Muscle of back (tissue), 11 donors: ENCODE data around the gene MYRFL. TPM values are rescaled to one million over a fixed set of nuclear protein-coding genes. Genes with fewer than 3 reads are reported as not detected.

ENCODE experiments used
- DNase-seq, 3 donors: peaks; one replicate each; pipeline versions ENCODE4 v3.0.0 to v3.0.0-alpha.2; 2013
- polyA plus RNA-seq, 10 donors: library from polyadenylated mRNA; unstranded; fragments of 120-200 nt; gene quantifications; one replicate each; pipeline ENCODE4 v1.2.1, GENCODE V29; 2013; ENCODE audit not compliant: insufficient read length in 10 of 10

The MYRFL gene
- polyA plus RNA-seq, 10 donors: 0.15 to 0.69 (median 0.35) TPM

DNA sequence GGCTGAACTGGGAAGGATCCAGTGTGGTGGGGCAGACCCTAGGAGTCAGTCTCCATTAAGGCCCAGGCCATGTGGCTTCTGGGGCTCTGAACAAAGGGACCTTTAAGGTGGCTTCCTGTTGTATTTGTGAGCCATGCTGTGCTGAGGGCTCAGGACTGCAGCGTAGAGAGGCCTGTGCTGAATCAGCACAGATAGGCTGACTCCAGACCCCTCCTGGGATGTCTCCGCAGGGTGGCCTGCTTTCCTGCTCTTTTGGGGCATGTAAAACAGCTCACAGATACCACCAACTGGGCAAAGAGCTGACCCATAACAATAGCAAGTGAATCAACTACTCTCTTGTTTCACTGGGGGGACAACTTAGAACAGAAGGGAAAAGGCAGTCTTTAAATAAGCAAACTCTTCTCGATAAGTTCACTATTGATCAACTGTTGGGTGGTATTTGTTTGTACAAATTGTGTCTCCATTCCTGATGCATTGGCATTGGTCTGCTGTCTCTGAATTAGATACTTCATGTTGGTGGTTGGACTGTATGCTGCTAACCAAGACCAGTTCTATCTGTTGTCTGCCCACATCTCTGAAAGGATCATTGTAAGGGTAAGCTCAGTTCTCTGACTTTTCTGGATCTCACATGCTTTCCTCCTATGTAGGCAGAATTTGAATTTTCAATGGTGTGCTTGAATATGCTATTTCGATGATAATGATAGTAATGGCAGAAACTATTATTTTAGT, 71.8 kb downstream of the MYRFL start:
- DNase-seq: no peak

DNA sequence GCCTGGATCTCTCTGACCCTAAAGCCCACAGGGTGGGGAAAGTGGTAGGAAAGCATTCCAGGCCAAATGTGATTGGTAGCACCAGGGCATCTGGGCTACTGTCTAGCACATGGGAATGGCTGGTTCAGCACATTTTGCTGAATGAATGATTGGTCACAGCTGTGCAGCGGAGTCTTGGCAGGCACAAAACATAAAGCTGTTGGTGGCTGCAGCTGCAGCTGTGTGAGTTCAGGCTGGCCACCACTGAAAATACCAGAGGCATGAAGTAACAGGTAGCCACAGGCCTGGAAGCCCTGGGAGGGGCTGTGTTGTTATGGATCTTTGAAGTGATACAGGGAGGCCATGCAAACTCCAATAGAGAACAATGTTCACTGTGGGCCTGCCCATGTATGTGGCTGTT, 72.7 kb downstream of the MYRFL start:
- peak; percentile 83 to 91 (median 91) for DNase-seq

GRCh38 chr12:69898236-69898635, 73.2 kb downstream of the MYRFL start:
- DNase-seq: peak in 1 of 3 donors; percentile 55

GRCh38 chr12:69900720-69901131, 75.7 kb downstream of the MYRFL start:
- DNase-seq: peak; percentile 85 to 95 (median 91)

DNA sequence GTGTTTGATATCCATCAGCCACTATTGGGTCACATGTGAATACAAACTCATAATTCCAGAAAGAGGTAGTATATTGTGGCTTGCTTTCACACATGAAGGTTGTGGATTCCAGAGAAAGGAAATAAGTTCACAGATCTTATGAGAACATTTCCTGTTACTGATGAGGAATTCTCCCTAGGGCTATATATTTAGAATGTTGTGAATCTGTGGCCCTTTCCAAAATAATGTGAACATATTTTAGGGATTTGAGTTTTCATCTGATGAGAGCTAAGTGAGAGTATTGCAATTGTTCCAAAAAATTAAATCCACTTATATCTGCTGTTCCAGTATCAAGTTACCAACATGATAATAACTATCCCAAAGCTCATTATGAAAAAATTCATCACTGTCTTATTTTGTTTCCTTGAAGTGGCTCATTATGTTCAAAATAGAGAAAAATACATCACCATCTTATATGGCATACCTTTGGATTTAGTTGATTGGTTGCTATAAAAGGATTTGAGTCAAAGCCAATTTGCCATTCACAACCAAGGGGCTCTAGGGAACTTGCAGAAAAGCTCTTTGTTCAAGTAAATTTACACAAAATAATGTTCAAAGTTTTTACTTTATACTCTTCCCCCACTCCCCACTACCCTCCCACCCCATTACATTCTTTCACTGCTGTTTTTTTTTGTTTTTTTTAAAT, 76.3 kb downstream of the MYRFL start:
- peak in 2 of 3 donors; percentile 61 to 74 for DNase-seq

- no peak for DNase-seq
Measured at GRCh38 chr12:69903548-69903947, 78.5 kb downstream of the MYRFL start.

- DNase-seq: peak in 2 of 3 donors; percentile 66 to 86
Measured at GRCh38 chr12:69904777-69905176, 79.8 kb downstream of the MYRFL start.

GRCh38 chr12:69905801-69906200, 80.8 kb downstream of the MYRFL start:
- no peak for DNase-seq

GRCh38 chr12:69906411-69907216, 81.6 kb downstream of the MYRFL start:
- DNase-seq: peak in 1 of 3 donors; percentile 43

DNA sequence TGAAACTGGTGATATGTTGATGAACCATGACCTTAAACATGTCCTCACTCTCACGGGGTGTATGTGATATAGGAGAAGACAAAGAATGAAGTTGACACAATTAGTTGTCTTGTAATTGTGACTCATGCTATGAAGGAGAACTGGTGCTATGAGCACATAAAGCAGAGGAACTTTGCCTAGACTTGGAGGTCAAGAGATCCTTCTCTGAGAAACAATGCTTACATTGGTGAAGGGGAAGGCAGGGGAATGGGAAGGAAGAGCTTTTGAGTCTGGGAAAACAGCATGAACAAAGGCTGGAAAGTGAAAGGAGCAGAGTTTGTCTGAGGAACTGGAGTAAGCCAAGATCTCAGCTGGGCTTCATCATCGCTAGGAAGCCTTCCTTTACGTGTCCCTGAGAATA, 83.2 kb downstream of the MYRFL start:
- DNase-seq: no peak

DNA sequence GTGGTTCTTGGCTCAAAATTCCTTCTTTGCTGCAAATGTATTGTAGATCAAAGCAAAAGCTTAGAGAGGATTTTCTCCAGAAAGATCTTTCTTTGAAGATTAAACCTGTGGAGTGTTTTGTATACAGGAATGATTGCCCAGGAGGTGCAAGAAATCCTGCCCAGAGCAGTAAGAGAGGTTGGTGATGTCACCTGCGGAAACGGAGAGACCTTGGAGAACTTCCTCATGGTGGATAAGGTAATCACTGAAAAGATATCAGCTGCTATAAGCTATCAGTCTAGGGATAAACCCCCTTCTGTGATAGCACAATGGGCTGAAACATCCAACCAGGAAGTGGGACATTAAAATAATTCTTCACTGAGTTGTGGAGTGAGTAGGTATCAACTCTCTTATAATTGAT, 85.7 kb downstream of the MYRFL start:
- no peak for DNase-seq

DNA sequence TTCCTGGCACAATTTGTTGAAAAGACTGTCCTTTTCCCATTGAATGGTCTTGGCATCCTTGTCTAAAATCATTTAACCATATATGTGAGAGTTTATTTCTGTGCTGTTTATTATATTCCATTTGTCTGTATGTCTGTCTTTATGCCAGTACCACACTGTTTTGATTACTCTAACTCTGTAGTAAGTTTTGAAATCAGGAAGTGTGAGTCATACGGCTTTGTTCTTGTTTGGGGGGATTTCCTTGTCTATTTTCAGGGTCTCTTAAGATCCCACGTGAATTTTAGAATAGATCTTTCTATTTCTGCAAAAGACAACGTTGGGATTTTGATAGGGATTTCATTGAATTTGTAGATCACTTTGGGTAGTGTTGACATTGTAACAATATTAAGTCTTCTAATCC, 88.5 kb downstream of the MYRFL start:
- no peak for DNase-seq

DNA sequence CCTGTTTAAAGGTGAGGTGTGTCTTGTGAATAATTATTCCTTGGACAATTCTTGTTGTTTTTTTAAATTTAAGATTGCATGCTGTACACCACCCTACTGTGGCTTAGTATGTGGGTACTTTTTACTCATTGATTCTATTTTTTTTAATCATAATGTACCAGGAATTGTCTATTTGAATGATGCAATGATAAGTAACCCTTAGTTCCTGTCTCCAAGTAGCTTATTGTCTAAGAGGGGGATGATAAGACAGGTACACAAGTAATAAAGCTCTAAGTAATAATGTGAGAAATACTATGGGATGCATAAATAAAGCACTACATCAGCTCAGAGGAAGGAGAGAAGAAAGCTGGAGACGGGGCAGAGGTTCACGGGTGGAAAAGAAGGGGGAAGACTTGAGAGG, 90.9 kb downstream of the MYRFL start:
- no peak for DNase-seq

GRCh38 chr12:69916544-69917235, 91.7 kb downstream of the MYRFL start:
- peak in 2 of 3 donors; percentile 75 to 84 for DNase-seq

GRCh38 chr12:69918287-69918686, 93.3 kb downstream of the MYRFL start:
- no peak for DNase-seq

GRCh38 chr12:69919495-69919894, 94.5 kb downstream of the MYRFL start:
- peak in 2 of 3 donors; percentile 63 to 87 for DNase-seq

- DNase-seq: peak in 1 of 3 donors; percentile 32
Measured at GRCh38 chr12:69921831-69922230, 96.8 kb downstream of the MYRFL start.

DNA sequence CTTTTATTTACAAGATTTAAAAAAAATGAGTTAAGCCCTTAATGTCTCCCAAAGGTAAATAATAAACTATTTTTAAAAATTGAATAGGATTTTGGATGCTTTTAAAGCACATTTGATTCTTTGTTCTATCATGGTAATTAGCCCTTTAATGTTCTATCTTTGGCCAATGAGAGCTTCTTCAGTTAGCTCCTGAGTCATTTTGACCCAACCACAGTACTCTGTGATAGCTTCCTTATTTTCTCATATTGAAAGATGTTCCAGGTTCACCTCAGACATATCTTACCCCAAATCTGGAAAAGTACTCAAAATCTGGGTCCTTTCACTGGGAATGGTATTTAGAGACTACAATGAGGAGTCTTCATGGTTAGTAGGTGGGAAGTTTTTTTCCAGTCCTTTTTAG, 98.0 kb downstream of the MYRFL start:
- no peak for DNase-seq

GRCh38 chr12:69925291-69925690, 100.3 kb downstream of the MYRFL start:
- no peak for DNase-seq

DNA sequence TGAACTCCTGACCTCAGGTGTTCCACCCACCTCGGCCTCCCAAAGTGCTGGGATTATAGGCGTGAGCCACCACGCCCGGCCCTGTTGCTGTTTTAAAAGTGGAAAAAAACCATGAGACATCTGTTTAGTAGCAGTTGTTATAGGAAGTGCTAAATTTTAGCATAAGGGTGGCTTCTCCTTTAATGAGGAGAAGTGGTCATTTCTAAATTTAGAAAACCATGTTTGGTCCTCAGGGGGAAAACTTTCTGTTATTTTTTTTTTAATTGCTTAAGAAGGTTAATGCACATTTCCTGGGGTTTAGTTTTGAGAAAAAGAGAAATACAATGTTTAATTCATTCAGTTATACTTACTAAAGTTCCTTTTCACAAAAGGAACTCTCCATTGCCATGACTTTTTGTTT, 102.1 kb downstream of the MYRFL start:
- DNase-seq: no peak

- DNase-seq: no peak
Measured at GRCh38 chr12:69929125-69929524, 104.1 kb downstream of the MYRFL start.

- no peak for DNase-seq
Measured at GRCh38 chr12:69929531-69929930, 104.5 kb downstream of the MYRFL start.
